Nephron progenitor cell (in vitro differentiated cells): ENCODE data around the gene SEC16A.

ENCODE experiments used
- DNase-seq: peaks from one replicate; pipeline ENCODE4 v3.0.0; 2021
- H3K27ac Mint-ChIP-seq: 2 replicates; pipeline ENCODE4 v1.8.0; 2021; ENCODE audit warnings: mild to moderate bottlenecking, moderate library complexity, mixed read lengths
- H3K27me3 Mint-ChIP-seq: 2 replicates; pipeline ENCODE4 v1.8.0; 2021; ENCODE audit warnings: mild to moderate bottlenecking, low read depth, mixed read lengths; ENCODE audit not compliant: poor library complexity
- H3K36me3 Mint-ChIP-seq: 2 replicates; pipeline ENCODE4 v1.8.0; 2021; ENCODE audit warnings: low read depth, mixed read lengths
- H3K4me1 Mint-ChIP-seq: 2 replicates; pipeline ENCODE4 v1.8.0; 2021; ENCODE audit warnings: mixed read lengths
- H3K4me3 Mint-ChIP-seq: 2 replicates; pipeline ENCODE4 v1.8.0; 2021; ENCODE audit warnings: mild to moderate bottlenecking, moderate library complexity, mixed read lengths
- H3K9me3 Mint-ChIP-seq: 2 replicates; pipeline ENCODE4 v1.8.0; 2021; ENCODE audit warnings: mild to moderate bottlenecking, moderate library complexity, mixed read lengths
- CTCF ChIP-seq: fragments of 200-600 bp; sonication (generic); IDR thresholded peaks from 2 replicates; pipeline ENCODE4 v1.5.0; 2021; ENCODE audit warnings: antibody characterized with exemption

Gene SEC16A

GRCh38 chr9:136529516-136530460 is 46.9 kb upstream of the SEC16A start:
- no peaks in the 10 kb centered on the region for H3K27me3 Mint-ChIP-seq
- H3K9me3 Mint-ChIP-seq, result no peaks in the 10 kb centered on the region
- H3K4me3 Mint-ChIP-seq, result no peak overlapping the region
- H3K27ac Mint-ChIP-seq, result no peak overlapping the region
- DNase-seq, result no peak
- peaks cover 4% of the 10 kb centered on the region for H3K36me3 Mint-ChIP-seq
- peaks cover 60% of the 10 kb centered on the region for H3K4me1 Mint-ChIP-seq
- TF ChIP-seq CTCF, result no peak

GRCh38 chr9:136528716-136529341 is 46.0 kb upstream of the SEC16A start:
- Mint-ChIP-seq H3K4me3 (no peak overlapping the region), H3K36me3 (no peaks in the 10 kb centered on the region), H3K9me3 (no peaks in the 10 kb centered on the region), H3K4me1 (peaks cover 52% of the 10 kb centered on the region), H3K27ac (no peak overlapping the region), H3K27me3 (no peaks in the 10 kb centered on the region)
- no peak for DNase-seq
- TF ChIP-seq CTCF, result no peak

GRCh38 chr9:136527721-136528710 is 45.2 kb upstream of the SEC16A start:
- H3K4me1 Mint-ChIP-seq, result peaks cover 46% of the 10 kb centered on the region
- peak overlapping the region; percentile 63 for H3K27ac Mint-ChIP-seq
- H3K27me3 Mint-ChIP-seq, result no peaks in the 10 kb centered on the region
- H3K4me3 Mint-ChIP-seq, result peak overlapping the region; percentile 52
- peak; percentile 38 for DNase-seq
- no peaks in the 10 kb centered on the region for H3K36me3 Mint-ChIP-seq
- no peak for TF ChIP-seq CTCF
- H3K9me3 Mint-ChIP-seq, result no peaks in the 10 kb centered on the region

- Mint-ChIP-seq H3K27ac (no peak overlapping the region), H3K27me3 (no peaks in the 10 kb centered on the region), H3K4me1 (peaks cover 39% of the 10 kb centered on the region), H3K9me3 (no peaks in the 10 kb centered on the region), H3K4me3 (no peak overlapping the region), H3K36me3 (no peaks in the 10 kb centered on the region)
- DNase-seq, result no peak
- TF ChIP-seq CTCF, result no peak
Measured at GRCh38 chr9:136527131-136527530, 44.3 kb upstream of the SEC16A start.

GRCh38 chr9:136526625-136527066 is 43.8 kb upstream of the SEC16A start:
- TF ChIP-seq CTCF, result no peak
- no peaks in the 10 kb centered on the region for H3K27me3 Mint-ChIP-seq
- no peak overlapping the region for H3K27ac Mint-ChIP-seq
- H3K9me3 Mint-ChIP-seq, result no peaks in the 10 kb centered on the region
- H3K4me3 Mint-ChIP-seq, result no peak overlapping the region
- DNase-seq, result peak; percentile 59
- peaks cover 34% of the 10 kb centered on the region for H3K4me1 Mint-ChIP-seq
- H3K36me3 Mint-ChIP-seq, result no peaks in the 10 kb centered on the region
